Prostate gland (tissue), 2 donors: ENCODE results near the gene FRMPD1. TPM values are rescaled to one million over a fixed set of nuclear protein-coding genes. Genes with fewer than 3 reads are reported as not detected.

ENCODE experiments used
- DNase-seq: peaks from one replicate; pipeline ENCODE4 v3.0.0-alpha.2; 2019; ENCODE audit warnings: low spot score
- H3K27ac ChIP-seq, 2 donors: fragments of 200-600 bp; sonication (generic); 2 replicates each; pipeline ENCODE4 v1.5.1; 2017 to 2019
- H3K27me3 ChIP-seq: fragments of 200-600 bp; sonication (generic); replicated peaks from 2 replicates; pipeline ENCODE4 v1.5.1; 2019; ENCODE audit not compliant: insufficient read depth
- H3K36me3 ChIP-seq, 2 donors: fragments of 200-600 bp; sonication (generic); 1 replicate in 1 of 2; 2 replicates in 1 of 2; pipeline versions ENCODE4 v1.5.1 to v1.8.1; 2017 to 2019
- H3K4me1 ChIP-seq: fragments of 200-600 bp; sonication (generic); replicated peaks from 2 replicates; pipeline ENCODE4 v1.5.1; 2019
- H3K4me3 ChIP-seq, 2 donors: fragments of 200-600 bp; sonication (generic); 2 replicates each; pipeline ENCODE4 v1.5.1; 2017 to 2019
- H3K9me3 ChIP-seq: fragments of 200-600 bp; sonication (generic); 2 replicates; pipeline ENCODE4 v1.5.1; 2017
- POLR2A ChIP-seq: fragments of 450-650 bp; IDR thresholded peaks from one replicate; pipeline ENCODE4 v1.6.1; 2016; ENCODE audit warnings: antibody characterized with exemption, mild to moderate bottlenecking
- POLR2AphosphoS5 ChIP-seq: sonication (generic); formaldehyde crosslinking; IDR thresholded peaks from one replicate; pipeline ENCODE4 v1.6.1; 2017; ENCODE audit warnings: antibody characterized with exemption
- WGBS: methylation state at CpG from one replicate; pipeline ENCODE4 v1.1.5; 2018; 5-methylcytosine and 5-hydroxymethylcytosine counted together
- intact Hi-C: fragments of 100-400 bp; cut with DNase I; formaldehyde crosslinking; loops from one replicate; pipeline ENCODE4 v1.14.2; 2022
- total RNA-seq, 2 donors: library from RNA; depleted of rRNA; stranded (reverse); fragments of >200 nt; gene quantifications; one replicate each; pipeline ENCODE4 v1.1.0, GENCODE V29; 2016
- TF ChIP-seq, protein P1 (sequence below), 4 experiments: fragments of 200-600 bp in 2 of 4; fragments of 450-650 bp in 2 of 4; sonication (generic) in 2 of 4; IDR thresholded peaks; 1 replicate in 3 of 4; 2 replicates in 1 of 4; pipeline ENCODE4 v1.5.1; 2016 to 2019; ENCODE audit warnings: antibody characterized with exemption in 4 of 4, mild to moderate bottlenecking in 2 of 4, moderate library complexity in 2 of 4

The FRMPD1 gene
- total RNA-seq, 2 donors from 2014 or later, result 0.36 to 47.6 TPM

DNA sequence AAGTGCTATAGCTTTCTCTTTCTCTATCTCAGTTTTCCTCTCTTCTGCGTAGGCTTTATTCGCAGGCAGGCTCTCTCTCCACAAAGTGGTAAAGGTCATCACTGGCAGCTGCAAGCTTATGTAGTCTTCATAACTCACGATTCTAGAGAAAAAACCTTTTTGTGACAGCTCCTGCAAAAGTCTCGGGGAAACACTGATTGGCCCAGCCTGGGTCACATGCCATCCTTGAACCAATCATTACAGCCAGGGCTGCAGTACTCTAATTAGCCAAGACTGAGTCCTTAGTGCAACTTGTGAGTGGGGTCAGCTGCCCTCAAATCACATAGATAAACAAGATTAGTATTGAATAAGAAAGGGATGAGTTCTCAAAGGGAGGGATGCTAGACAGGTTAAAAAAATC is 18.3 kb upstream of the FRMPD1 start:
- Histone ChIP-seq H3K27me3 (no peaks in the 10 kb centered on the region), H3K9me3 (no peaks in the 10 kb centered on the region), H3K36me3 (no peaks in the 10 kb centered on the region), H3K27ac (no peak overlapping the region), H3K4me1 (no peaks in the 10 kb centered on the region), H3K4me3 (no peak overlapping the region)
- no peak for DNase-seq
- WGBS, result 86% methylated on average over 4 of the region's 4 CpGs
- intact Hi-C loops, result no loop called here
- TF ChIP-seq POLR2A, result no peak
- TF ChIP-seq, protein P1, sequence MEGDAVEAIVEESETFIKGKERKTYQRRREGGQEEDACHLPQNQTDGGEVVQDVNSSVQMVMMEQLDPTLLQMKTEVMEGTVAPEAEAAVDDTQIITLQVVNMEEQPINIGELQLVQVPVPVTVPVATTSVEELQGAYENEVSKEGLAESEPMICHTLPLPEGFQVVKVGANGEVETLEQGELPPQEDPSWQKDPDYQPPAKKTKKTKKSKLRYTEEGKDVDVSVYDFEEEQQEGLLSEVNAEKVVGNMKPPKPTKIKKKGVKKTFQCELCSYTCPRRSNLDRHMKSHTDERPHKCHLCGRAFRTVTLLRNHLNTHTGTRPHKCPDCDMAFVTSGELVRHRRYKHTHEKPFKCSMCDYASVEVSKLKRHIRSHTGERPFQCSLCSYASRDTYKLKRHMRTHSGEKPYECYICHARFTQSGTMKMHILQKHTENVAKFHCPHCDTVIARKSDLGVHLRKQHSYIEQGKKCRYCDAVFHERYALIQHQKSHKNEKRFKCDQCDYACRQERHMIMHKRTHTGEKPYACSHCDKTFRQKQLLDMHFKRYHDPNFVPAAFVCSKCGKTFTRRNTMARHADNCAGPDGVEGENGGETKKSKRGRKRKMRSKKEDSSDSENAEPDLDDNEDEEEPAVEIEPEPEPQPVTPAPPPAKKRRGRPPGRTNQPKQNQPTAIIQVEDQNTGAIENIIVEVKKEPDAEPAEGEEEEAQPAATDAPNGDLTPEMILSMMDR (IDR thresholded peaks at IDR 0.05), result no peak
- TF ChIP-seq POLR2AphosphoS5, result no peak

DNA sequence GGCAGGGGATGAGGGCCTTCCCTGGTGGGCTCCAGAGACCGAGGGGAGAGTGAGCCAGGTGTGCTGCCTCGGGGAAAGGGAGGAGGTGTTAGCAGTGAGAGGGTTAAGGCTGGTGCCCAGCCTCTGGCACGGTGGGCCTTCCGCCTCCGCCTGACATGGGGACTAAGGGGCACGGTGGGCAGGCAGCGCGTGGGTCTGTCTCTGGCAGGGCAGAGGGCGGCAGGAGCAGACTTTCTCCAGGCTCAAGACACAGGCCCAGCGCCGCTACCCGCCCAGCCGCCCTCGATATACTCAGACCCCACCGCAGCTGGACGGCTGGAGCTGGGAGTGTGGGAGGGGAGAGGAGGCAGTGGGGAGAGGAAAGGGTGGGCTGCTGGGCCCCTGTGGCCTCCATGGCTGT is 14.9 kb upstream of the FRMPD1 start:
- Histone ChIP-seq H3K4me3 (no peak overlapping the region), H3K9me3 (no peaks in the 10 kb centered on the region), H3K36me3 (no peaks in the 10 kb centered on the region), H3K27me3 (no peaks in the 10 kb centered on the region), H3K4me1 (no peaks in the 10 kb centered on the region), H3K27ac (no peak overlapping the region)
- no peak for TF ChIP-seq POLR2AphosphoS5
- no peak for TF ChIP-seq POLR2A
- TF ChIP-seq, protein P1 (IDR thresholded peaks at IDR 0.05), result no peak
- intact Hi-C loops, result no loop called here
- no peak for DNase-seq
- WGBS, result 77% methylated on average over 16 of the region's 16 CpGs

DNA sequence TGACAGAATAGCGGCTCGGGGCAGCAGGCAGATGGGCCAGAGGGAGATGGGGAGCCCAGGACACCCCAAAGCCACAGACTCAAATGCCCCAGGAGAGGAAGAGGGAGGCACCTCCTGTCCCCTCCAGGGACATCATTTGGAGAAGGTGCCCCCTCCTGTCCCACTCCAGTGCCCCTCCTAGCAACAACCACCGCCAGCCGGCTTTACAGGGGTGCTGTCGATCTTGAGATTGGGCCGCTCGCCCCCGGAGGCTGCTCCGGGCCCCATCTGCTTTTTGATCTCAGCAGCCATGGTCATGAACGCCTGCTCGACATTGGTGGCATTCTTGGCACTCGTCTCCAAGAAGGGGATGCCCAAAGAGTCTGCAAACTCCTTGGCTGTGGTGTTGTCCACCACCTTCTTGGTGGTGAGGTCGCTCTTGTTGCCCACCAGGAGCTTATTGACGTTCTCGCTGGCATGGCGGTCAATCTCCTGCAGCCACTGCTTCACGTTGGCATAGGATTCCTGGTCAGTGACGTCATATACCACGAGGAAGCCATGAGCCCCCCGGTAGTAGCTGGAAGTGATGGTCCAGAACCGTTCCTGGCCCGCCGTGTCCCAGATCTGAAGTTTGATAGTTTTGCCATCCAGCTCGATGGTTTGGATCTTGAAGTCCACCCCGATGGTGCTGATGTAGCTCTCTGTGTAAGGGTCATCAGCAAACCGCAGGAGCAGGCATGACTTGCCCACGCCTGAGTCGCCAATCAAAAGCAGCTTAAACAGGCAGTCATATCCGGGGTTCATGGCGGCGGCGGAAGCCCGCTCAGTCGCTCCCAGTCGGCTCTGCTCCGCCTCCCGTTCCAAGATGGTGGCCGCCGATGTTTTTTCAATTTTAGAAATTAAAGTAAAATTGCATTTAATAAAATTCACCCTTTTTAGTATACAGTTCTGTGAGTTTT is 14.0 kb upstream of the FRMPD1 start:
- Histone ChIP-seq H3K27ac (no peak overlapping the region), H3K9me3 (no peaks in the 10 kb centered on the region), H3K36me3 (no peaks in the 10 kb centered on the region), H3K4me1 (no peaks in the 10 kb centered on the region), H3K4me3 (no peak overlapping the region), H3K27me3 (no peaks in the 10 kb centered on the region)
- TF ChIP-seq, protein P1 (IDR thresholded peaks at IDR 0.05), result no peak
- no peak for TF ChIP-seq POLR2AphosphoS5
- TF ChIP-seq POLR2A, result no peak
- no peak for DNase-seq
- intact Hi-C loops, result no loop called here
- 91% methylated on average over 39 of the region's 39 CpGs for WGBS

DNA sequence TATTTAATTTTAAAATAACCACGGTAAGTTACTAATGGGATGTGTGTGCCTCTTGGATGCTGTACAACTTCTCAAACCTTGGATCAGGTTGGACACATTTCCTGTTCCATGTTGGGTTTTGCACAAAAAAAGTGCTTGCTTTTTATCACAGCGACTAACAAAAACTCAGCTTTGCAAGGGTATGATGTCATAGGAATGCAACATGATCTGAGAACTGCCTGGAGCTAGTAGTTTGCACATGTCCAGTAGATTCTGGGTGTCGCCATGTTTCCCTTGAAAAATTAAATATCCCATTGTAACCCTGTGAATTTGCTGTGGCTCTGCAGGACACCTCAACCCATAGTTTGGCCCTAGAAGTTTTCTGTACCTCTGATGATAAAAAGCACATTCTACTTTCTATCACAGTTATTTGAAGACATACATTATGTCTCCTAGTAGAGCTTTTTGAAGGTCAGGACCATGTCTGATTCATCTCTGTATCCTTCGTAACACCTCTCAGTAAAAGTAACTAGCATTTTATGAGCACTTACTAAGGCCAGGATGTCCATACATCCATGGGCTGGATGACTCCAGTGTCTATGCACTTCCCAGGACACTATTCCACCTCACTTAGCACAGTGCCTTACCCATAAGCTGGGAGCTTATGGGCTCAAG is 11.5 kb upstream of the FRMPD1 start:
- no peak for DNase-seq
- intact Hi-C loops, result no loop called here
- Histone ChIP-seq H3K4me1 (no peaks in the 10 kb centered on the region), H3K9me3 (no peaks in the 10 kb centered on the region), H3K27ac (no peak overlapping the region), H3K4me3 (no peak overlapping the region), H3K27me3 (no peaks in the 10 kb centered on the region), H3K36me3 (no peaks in the 10 kb centered on the region)
- 67% methylated on average over 4 of the region's 4 CpGs for WGBS
- no peak for TF ChIP-seq POLR2AphosphoS5
- TF ChIP-seq POLR2A, result no peak
- TF ChIP-seq, protein P1 (IDR thresholded peaks at IDR 0.05), result no peak
